ENCODE measurements around the gene DLX5.

The DLX5 gene

DNA sequence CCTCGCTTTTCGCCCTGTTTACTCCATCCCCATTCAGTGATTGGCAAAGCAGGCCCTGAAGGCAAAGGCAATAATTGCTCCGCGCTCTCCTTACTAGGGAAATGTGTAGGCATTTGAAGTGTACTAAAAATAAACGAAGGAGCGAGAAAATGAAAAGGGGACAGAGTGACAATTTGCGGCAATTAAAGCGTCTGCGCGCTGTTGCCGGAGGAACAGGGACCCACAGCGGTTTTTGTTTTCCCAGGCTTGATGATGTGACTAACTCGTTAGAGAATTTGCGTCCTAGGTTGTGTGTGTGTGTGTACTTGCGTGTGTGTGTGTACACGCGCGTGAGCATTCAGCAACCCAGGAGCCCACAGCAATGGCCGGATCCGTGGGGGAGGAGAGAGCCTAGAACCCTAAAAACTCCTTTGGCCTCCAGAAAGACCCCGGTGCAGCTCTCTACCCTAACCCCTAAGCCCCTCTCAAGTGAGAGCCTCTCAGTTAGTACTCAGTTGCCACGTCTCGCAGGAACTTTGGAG, 27.1 kb downstream of the DLX5 start:
- Histone ChIP-seq H3K9me3 (ENCODE audit: control insufficient read depth in 5 of 5, low read length in 5 of 5) (no peaks in the 10 kb centered on the region), H3K27ac (ENCODE audit: low read depth, low read length) (no peak overlapping the region), H3K36me3 (ENCODE audit: control insufficient read depth in 5 of 5, insufficient read depth in 5 of 5, low read length in 5 of 5) (no peaks in the 10 kb centered on the region), H3K4me1 (ENCODE audit: control insufficient read depth in 5 of 5, insufficient read depth in 5 of 5, low read length in 5 of 5) (peaks cover 0 to 9% (median 6%) of the 10 kb centered on the region in 5 donors), H3K4me3 (ENCODE audit: low read depth in 1 of 5, low read length in 5 of 5) (no peak overlapping the region), H3K27me3 (ENCODE audit: control insufficient read depth in 5 of 5, insufficient read depth in 4 of 5, low read length in 5 of 5) (peaks cover 63 to 87% (median 76%) of the 10 kb centered on the region in 5 donors), H3K9ac (ENCODE audit: low read length in 5 of 5) (no peak overlapping the region)

DNA sequence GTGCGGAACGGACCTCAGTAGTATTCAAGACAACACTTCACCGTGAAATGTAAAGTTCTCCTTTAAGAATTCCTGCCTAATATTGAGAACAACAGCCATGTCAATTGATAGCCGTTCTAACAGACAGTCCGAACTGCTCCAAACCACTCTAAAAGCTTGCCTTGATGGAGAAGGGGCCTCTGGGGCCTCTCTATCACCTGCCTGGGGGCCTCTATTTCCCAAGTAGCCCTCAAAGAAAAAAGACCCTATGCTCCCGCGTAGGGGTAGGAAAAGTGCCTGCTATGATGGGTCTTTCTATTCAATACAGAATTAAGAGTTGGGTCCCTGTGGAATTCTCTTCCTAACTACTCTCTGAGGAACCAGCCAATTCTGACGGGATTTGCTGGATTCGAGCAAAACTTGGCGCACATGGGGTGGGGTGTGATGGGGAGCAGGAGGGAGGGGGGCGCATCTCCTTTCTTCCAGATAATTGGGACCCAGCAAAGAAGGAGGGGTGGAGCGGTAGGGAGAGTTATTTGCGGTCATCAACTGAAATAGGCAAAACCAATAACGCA, 27.6 kb downstream of the DLX5 start:
- H3K27ac ChIP-seq (ENCODE audit: low read depth, low read length), result no peak overlapping the region
- H3K27me3 ChIP-seq (ENCODE audit: control insufficient read depth in 5 of 5, insufficient read depth in 4 of 5, low read length in 5 of 5), result peaks cover 63 to 87% (median 76%) of the 10 kb centered on the region in 5 donors
- no peaks in the 10 kb centered on the region for H3K36me3 ChIP-seq (ENCODE audit: control insufficient read depth in 5 of 5, insufficient read depth in 5 of 5, low read length in 5 of 5)
- H3K9me3 ChIP-seq (ENCODE audit: control insufficient read depth in 5 of 5, low read length in 5 of 5), result no peaks in the 10 kb centered on the region
- H3K9ac ChIP-seq (ENCODE audit: low read length in 5 of 5), result no peak overlapping the region
- H3K4me3 ChIP-seq (ENCODE audit: low read depth in 1 of 5, low read length in 5 of 5), result no peak overlapping the region
- H3K4me1 ChIP-seq (ENCODE audit: control insufficient read depth in 5 of 5, insufficient read depth in 5 of 5, low read length in 5 of 5), result peaks cover 0 to 13% (median 11%) of the 10 kb centered on the region in 5 donors

GRCh38 chr7:96996111-96996957, 28.3 kb downstream of the DLX5 start:
- no peak overlapping the region for H3K9ac ChIP-seq (ENCODE audit: low read length in 5 of 5)
- no peak overlapping the region for H3K4me3 ChIP-seq (ENCODE audit: low read depth in 1 of 5, low read length in 5 of 5)
- H3K27me3 ChIP-seq (ENCODE audit: control insufficient read depth in 5 of 5, insufficient read depth in 4 of 5, low read length in 5 of 5), result peaks cover 63 to 83% (median 80%) of the 10 kb centered on the region in 5 donors

DNA sequence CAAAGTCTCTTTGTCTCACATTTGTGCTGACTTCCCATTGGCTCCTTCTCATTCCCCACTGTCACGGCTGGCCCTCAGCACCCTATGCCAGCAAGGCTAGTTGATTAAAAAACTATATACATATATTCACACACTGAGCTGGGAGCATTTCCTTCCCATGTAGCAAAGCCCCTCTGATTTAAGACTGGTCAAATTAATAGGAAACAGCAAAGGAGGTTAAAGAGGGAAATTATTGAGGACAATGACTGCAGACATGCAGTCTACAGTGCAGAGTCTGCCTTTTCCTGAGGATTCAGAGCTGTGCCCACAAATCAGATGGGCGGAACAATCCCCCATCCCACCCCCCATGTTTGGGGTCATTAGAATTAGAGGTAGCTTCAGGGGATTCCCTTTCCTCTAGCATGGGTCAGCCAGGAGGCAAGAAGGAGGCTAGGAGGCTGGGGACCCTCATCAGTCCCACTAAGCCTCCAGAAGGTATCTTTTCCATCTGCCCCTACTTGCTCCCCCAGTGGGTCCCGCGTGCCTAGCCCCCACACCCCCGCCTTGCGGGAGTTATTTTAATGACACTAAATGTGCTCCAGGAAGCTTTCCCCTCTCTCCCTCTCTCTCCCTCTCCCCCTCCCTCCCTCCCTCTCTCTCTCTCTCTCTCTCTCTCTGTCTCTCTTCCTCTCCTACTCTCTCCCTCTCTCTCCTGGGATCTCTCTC, 29.1 kb downstream of the DLX5 start:
- peaks cover 56 to 82% (median 72%) of the 10 kb centered on the region in 5 donors for H3K27me3 ChIP-seq (ENCODE audit: control insufficient read depth in 5 of 5, insufficient read depth in 4 of 5, low read length in 5 of 5)
- no peak overlapping the region for H3K27ac ChIP-seq (ENCODE audit: low read depth, low read length)
- H3K4me1 ChIP-seq (ENCODE audit: control insufficient read depth in 5 of 5, insufficient read depth in 5 of 5, low read length in 5 of 5), result peaks cover 0 to 13% (median 11%) of the 10 kb centered on the region in 5 donors
- H3K9me3 ChIP-seq (ENCODE audit: control insufficient read depth in 5 of 5, low read length in 5 of 5), result no peaks in the 10 kb centered on the region
- H3K9ac ChIP-seq (ENCODE audit: low read length in 5 of 5), result no peak overlapping the region
- no peak overlapping the region for H3K4me3 ChIP-seq (ENCODE audit: low read depth in 1 of 5, low read length in 5 of 5)
- H3K36me3 ChIP-seq (ENCODE audit: control insufficient read depth in 5 of 5, insufficient read depth in 5 of 5, low read length in 5 of 5), result no peaks in the 10 kb centered on the region

More at GRCh38 chr7:96996111-96996957, 28.3 kb downstream of the DLX5 start:
- no peaks in the 10 kb centered on the region for H3K36me3 ChIP-seq (ENCODE audit: control insufficient read depth in 5 of 5, insufficient read depth in 5 of 5, low read length in 5 of 5)
- peaks cover 0 to 13% (median 11%) of the 10 kb centered on the region in 5 donors for H3K4me1 ChIP-seq (ENCODE audit: control insufficient read depth in 5 of 5, insufficient read depth in 5 of 5, low read length in 5 of 5)
- H3K9me3 ChIP-seq (ENCODE audit: control insufficient read depth in 5 of 5, low read length in 5 of 5), result no peaks in the 10 kb centered on the region
- H3K27ac ChIP-seq (ENCODE audit: low read depth, low read length), result no peak overlapping the region

- peaks cover 63 to 78% (median 72%) of the 10 kb centered on the region in 5 donors for H3K27me3 ChIP-seq (ENCODE audit: control insufficient read depth in 5 of 5, insufficient read depth in 4 of 5, low read length in 5 of 5)
- peaks cover 0 to 13% (median 11%) of the 10 kb centered on the region in 5 donors for H3K4me1 ChIP-seq (ENCODE audit: control insufficient read depth in 5 of 5, insufficient read depth in 5 of 5, low read length in 5 of 5)
- H3K9ac ChIP-seq (ENCODE audit: low read length in 5 of 5), result no peak overlapping the region
- no peaks in the 10 kb centered on the region for H3K36me3 ChIP-seq (ENCODE audit: control insufficient read depth in 5 of 5, insufficient read depth in 5 of 5, low read length in 5 of 5)
- no peak overlapping the region for H3K4me3 ChIP-seq (ENCODE audit: low read depth in 1 of 5, low read length in 5 of 5)
- no peak overlapping the region for H3K27ac ChIP-seq (ENCODE audit: low read depth, low read length)
- no peaks in the 10 kb centered on the region for H3K9me3 ChIP-seq (ENCODE audit: control insufficient read depth in 5 of 5, low read length in 5 of 5)
These were observed 30.7 kb downstream of the DLX5 start for GRCh38 chr7:96993980-96994379.

DNA sequence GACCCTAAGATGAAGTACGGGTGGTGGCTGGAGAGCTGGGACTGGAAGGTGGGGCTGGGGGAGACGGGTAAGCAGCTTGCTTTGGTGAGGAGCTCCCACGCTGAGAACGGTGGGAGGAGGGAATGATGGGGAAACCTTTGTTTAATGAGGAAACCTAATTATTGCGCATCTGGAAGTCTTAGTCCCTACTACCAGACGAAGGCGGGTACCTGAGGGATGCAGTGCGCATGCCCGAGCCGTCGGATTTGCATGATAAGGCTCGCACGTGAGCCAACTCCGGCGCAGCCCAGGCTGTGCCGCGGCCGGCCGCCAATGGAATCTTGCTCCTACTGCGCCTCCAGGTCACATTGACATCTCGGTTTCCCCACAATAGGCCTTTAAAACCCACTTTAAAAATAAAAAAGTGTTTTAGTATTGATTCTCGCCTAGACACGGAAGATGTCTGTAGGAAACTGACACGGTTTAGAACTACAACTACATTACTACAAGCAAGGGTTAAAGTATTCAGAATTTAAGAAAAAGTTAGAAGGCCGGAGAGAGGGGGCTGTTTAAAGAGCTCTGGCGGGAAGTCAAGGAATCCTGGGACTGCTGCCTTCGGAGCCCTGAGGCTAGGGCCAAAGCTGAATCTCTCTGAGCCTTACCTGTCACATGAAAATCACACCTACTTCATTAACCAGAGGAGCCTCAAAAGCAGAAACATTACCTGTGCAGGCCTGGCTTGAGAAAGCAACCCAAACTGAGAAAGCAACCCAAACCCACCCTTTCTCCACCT, 31.4 kb downstream of the DLX5 start:
- peaks cover 60 to 75% (median 69%) of the 10 kb centered on the region in 5 donors for H3K27me3 ChIP-seq (ENCODE audit: control insufficient read depth in 5 of 5, insufficient read depth in 4 of 5, low read length in 5 of 5)
- H3K4me1 ChIP-seq (ENCODE audit: control insufficient read depth in 5 of 5, insufficient read depth in 5 of 5, low read length in 5 of 5), result peaks cover 0 to 19% (median 9%) of the 10 kb centered on the region in 5 donors
- no peaks in the 10 kb centered on the region for H3K36me3 ChIP-seq (ENCODE audit: control insufficient read depth in 5 of 5, insufficient read depth in 5 of 5, low read length in 5 of 5)
- no peak overlapping the region for H3K9ac ChIP-seq (ENCODE audit: low read length in 5 of 5)
- no peak overlapping the region for H3K27ac ChIP-seq (ENCODE audit: low read depth, low read length)
- no peaks in the 10 kb centered on the region for H3K9me3 ChIP-seq (ENCODE audit: control insufficient read depth in 5 of 5, low read length in 5 of 5)
- no peak overlapping the region for H3K4me3 ChIP-seq (ENCODE audit: low read depth in 1 of 5, low read length in 5 of 5)

DNA sequence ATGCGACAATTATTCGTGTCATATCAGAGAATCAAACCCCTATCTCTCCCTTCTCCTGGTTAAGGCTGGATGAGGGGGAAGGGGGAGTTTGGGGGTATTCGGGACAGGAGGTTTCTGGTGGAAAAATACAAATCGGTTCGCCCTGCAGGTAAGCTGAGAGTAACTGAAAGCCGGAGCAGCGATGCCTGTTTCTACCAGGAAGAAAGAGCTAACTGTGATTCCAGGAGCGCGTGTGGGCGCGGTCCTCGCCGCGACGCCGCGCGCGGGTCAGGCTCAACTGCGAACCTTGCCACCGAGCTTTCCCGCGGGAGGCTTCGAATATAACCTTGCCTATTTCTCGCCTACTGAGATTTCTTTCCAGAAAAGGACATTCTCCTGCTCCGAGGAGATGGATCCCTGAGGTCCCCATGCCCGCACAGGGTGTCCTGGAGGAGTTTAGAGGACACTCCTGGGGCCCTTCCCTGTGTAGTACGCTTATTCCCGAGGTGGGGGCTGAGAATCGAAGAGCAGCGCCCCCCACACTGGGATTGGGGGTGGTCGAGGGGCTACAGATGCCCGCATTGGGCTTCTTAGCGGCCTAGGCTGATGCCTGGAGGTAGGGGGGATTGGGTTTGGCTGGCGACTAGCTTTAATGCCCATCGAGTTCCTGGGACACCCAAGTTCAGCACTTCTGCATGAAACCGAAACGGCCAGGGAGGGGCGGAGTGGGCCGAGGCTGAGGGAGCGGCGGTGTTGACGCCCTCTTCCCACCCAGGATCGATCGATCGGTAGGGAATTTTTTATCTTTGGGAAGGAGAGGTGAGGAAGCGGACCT, 32.2 kb downstream of the DLX5 start:
- Histone ChIP-seq H3K9me3 (ENCODE audit: control insufficient read depth in 5 of 5, low read length in 5 of 5) (no peaks in the 10 kb centered on the region), H3K27me3 (ENCODE audit: control insufficient read depth in 5 of 5, insufficient read depth in 4 of 5, low read length in 5 of 5) (peaks cover 52 to 71% (median 60%) of the 10 kb centered on the region in 5 donors), H3K4me3 (ENCODE audit: low read depth in 1 of 5, low read length in 5 of 5) (peak overlapping the region in 1 of 5 donors; percentile 30), H3K27ac (ENCODE audit: low read depth, low read length) (no peak overlapping the region), H3K4me1 (ENCODE audit: control insufficient read depth in 5 of 5, insufficient read depth in 5 of 5, low read length in 5 of 5) (peaks cover 0 to 21% (median 9%) of the 10 kb centered on the region in 5 donors), H3K36me3 (ENCODE audit: control insufficient read depth in 5 of 5, insufficient read depth in 5 of 5, low read length in 5 of 5) (no peaks in the 10 kb centered on the region), H3K9ac (ENCODE audit: low read length in 5 of 5) (no peak overlapping the region)

DNA sequence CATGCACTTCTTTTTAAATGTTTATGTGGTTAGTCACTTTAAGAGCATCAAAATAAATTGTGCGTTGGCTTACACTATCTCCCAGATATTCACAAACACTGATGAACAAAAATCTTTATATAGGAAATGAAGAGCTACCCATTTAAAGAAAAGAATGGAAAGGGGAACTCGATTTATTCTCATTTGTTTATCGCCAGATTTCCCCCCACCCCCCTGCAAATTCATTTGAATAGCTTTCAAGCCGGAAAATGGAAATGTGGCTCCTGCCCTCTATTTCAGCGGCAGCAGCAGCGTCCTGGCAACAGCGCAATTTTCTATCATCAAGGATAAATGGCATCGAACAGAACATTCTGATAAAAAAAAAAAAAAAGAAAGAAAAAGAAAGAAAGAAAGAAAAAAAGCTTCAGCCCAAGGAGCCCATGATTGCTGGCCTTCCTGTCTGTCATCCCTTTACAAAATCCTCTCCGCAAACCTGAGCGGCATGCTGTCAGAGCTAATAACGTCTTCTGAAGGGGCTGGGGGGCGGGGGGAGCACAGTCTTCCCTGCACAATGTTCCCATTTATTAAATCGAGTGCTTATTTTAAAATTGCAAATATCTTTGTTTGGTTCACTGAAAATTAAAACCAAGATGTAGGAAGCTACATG, 33.0 kb downstream of the DLX5 start:
- peaks cover 0 to 21% (median 9%) of the 10 kb centered on the region in 5 donors for H3K4me1 ChIP-seq (ENCODE audit: control insufficient read depth in 5 of 5, insufficient read depth in 5 of 5, low read length in 5 of 5)
- no peak overlapping the region for H3K4me3 ChIP-seq (ENCODE audit: low read depth in 1 of 5, low read length in 5 of 5)
- no peak overlapping the region for H3K9ac ChIP-seq (ENCODE audit: low read length in 5 of 5)
- no peaks in the 10 kb centered on the region for H3K9me3 ChIP-seq (ENCODE audit: control insufficient read depth in 5 of 5, low read length in 5 of 5)
- peaks cover 47 to 64% (median 53%) of the 10 kb centered on the region in 5 donors for H3K27me3 ChIP-seq (ENCODE audit: control insufficient read depth in 5 of 5, insufficient read depth in 4 of 5, low read length in 5 of 5)
- no peaks in the 10 kb centered on the region for H3K36me3 ChIP-seq (ENCODE audit: control insufficient read depth in 5 of 5, insufficient read depth in 5 of 5, low read length in 5 of 5)
- H3K27ac ChIP-seq (ENCODE audit: low read depth, low read length), result no peak overlapping the region
